SU-DHL-6 (cell line): ENCODE data around the gene TRIP11.

Experiments
- H2AFZ ChIP-seq: fragments of 200-600 bp; sonication (generic); 2 replicates; pipeline ENCODE4 v1.6.1; 2014; ENCODE audit warnings: low read depth, mild to moderate bottlenecking, moderate library complexity, mixed read lengths, antibody characterized with exemption, low read length; ENCODE audit not compliant: severe bottlenecking
- H3F3A ChIP-seq: fragments of 200-600 bp; shearing (Covaris generic); 2 replicates; pipeline ENCODE4 v1.6.0; 2016; ENCODE audit warnings: antibody characterized with exemption, mild to moderate bottlenecking; ENCODE audit not compliant: insufficient read depth
- H3K27ac ChIP-seq: fragments of 200-600 bp; sonication (generic); 2 replicates; pipeline ENCODE4 v1.5.1; 2016; ENCODE audit warnings: low read depth, mild to moderate bottlenecking, low read length, moderate library complexity, mixed read lengths
- H3K27me3 ChIP-seq: fragments of 200-600 bp; sonication (generic), shearing (Covaris generic); 2 replicates; pipeline ENCODE4 v1.6.0; 2014; ENCODE audit warnings: mild to moderate bottlenecking, low read length
- H3K36me3 ChIP-seq: fragments of 200-600 bp; sonication (generic); 2 replicates; pipeline ENCODE4 v1.6.1; 2014; ENCODE audit warnings: mild to moderate bottlenecking, low read length, mixed read lengths
- H3K4me2 ChIP-seq: fragments of 300-600, 200-600 bp; shearing (Covaris generic), sonication (generic); 2 replicates; pipeline ENCODE4 v1.6.0; 2014; ENCODE audit warnings: low read length, low read depth, mild to moderate bottlenecking; ENCODE audit not compliant: poor library complexity, severe bottlenecking
- H3K4me3 ChIP-seq: fragments of 200-600 bp; sonication (generic); 2 replicates; pipeline ENCODE4 v1.5.1; 2014; ENCODE audit warnings: antibody characterized with exemption, low read length, mild to moderate bottlenecking, mixed read lengths; ENCODE audit not compliant: insufficient read depth, poor library complexity, severe bottlenecking
- H3K79me2 ChIP-seq: fragments of 200-600 bp; sonication (generic); 2 replicates; pipeline ENCODE4 v1.6.1; 2014; ENCODE audit warnings: mild to moderate bottlenecking, low read length, moderate library complexity; ENCODE audit not compliant: insufficient read depth
- H3K9ac ChIP-seq: fragments of 200-600 bp; sonication (generic); 2 replicates; pipeline ENCODE4 v1.7.0; 2014; ENCODE audit warnings: mild to moderate bottlenecking, low read length
- H3K9me2 ChIP-seq: fragments of 200-600 bp; sonication (generic); replicated peaks from 2 replicates; pipeline ENCODE4 v1.6.1; 2014; ENCODE audit warnings: low read length; ENCODE audit not compliant: insufficient read depth
- H3K9me3 ChIP-seq: fragments of 200-600 bp; sonication (generic); 2 replicates; pipeline ENCODE4 v1.6.1; 2014; ENCODE audit warnings: low read length, mixed read lengths; ENCODE audit not compliant: insufficient read depth
- H4K20me1 ChIP-seq: fragments of 200-600 bp; sonication (generic); 2 replicates; pipeline ENCODE4 v1.6.1; 2014; ENCODE audit warnings: low read depth, mild to moderate bottlenecking, antibody characterized with exemption, low read length, moderate library complexity, mixed read lengths
- CTCF ChIP-seq: fragments of 200-600 bp; sonication (generic); IDR thresholded peaks from one replicate; pipeline ENCODE4 v1.5.1; 2017; ENCODE audit warnings: antibody characterized with exemption, mild to moderate bottlenecking, low read length, moderate library complexity; ENCODE audit not compliant: insufficient read depth, poor library complexity, severe bottlenecking
- EZH2phosphoT487 ChIP-seq: fragments of 200-600 bp; sonication (generic), shearing (Covaris generic); conservative IDR thresholded peaks from 2 replicates; pipeline ENCODE4 v1.6.1; 2018; ENCODE audit warnings: mild to moderate bottlenecking, antibody characterized with exemption, low read length, moderate library complexity, mixed read lengths

TRIP11 gene

GRCh38 chr14:92033433-92033832 lies 6.4 kb downstream of the TRIP11 start:
- Histone ChIP-seq H3K27ac (no peak overlapping the region), H3K4me3 (no peak overlapping the region), H3F3A (no peaks in the 10 kb centered on the region), H3K36me3 (no peaks in the 10 kb centered on the region), H3K9me2 (no peaks in the 10 kb centered on the region), H3K9me3 (no peaks in the 10 kb centered on the region), H3K79me2 (peaks cover 36% of the 10 kb centered on the region), H3K4me2 (no peak overlapping the region), H3K27me3 (no peaks in the 10 kb centered on the region), H3K9ac (no peak overlapping the region), H4K20me1 (no peaks in the 10 kb centered on the region), H2AFZ (no peak overlapping the region)
- no peak for TF ChIP-seq CTCF
- no peak for TF ChIP-seq EZH2phosphoT487

GRCh38 chr14:92026548-92027190 lies 13.2 kb downstream of the TRIP11 start:
- H3K27ac ChIP-seq = no peak overlapping the region
- no peak for TF ChIP-seq EZH2phosphoT487
- TF ChIP-seq CTCF = no peak
- H2AFZ ChIP-seq = no peak overlapping the region
- H3K79me2 ChIP-seq = no peaks in the 10 kb centered on the region
- H3F3A ChIP-seq = no peaks in the 10 kb centered on the region; the same call in 1 of the 2 replicates
- no peaks in the 10 kb centered on the region for H3K27me3 ChIP-seq
- no peak overlapping the region for H3K9ac ChIP-seq
- no peak overlapping the region for H3K4me3 ChIP-seq
- H3K9me3 ChIP-seq = no peaks in the 10 kb centered on the region
- H3K4me2 ChIP-seq = no peak overlapping the region
- H4K20me1 ChIP-seq = no peaks in the 10 kb centered on the region
- H3K36me3 ChIP-seq = peaks cover 7% of the 10 kb centered on the region; the same call in 1 of the 2 replicates
- H3K9me2 ChIP-seq = no peaks in the 10 kb centered on the region

- no peaks in the 10 kb centered on the region; the same call in 1 of the 2 replicates for H3F3A ChIP-seq
Measured at GRCh38 chr14:92022036-92022435, 17.8 kb downstream of the TRIP11 start.

More at GRCh38 chr14:92022036-92022435, 17.8 kb downstream of the TRIP11 start:
- Histone ChIP-seq H2AFZ (no peak overlapping the region), H3K4me2 (no peak overlapping the region), H4K20me1 (no peaks in the 10 kb centered on the region), H3K9ac (no peak overlapping the region), H3K9me3 (no peaks in the 10 kb centered on the region), H3K27ac (no peak overlapping the region), H3K9me2 (no peaks in the 10 kb centered on the region), H3K27me3 (no peaks in the 10 kb centered on the region), H3K36me3 (peaks cover 10% of the 10 kb centered on the region; the same call in 1 of the 2 replicates), H3K79me2 (no peaks in the 10 kb centered on the region), H3K4me3 (no peak overlapping the region)
- TF ChIP-seq CTCF = no peak
- no peak for TF ChIP-seq EZH2phosphoT487
